SKM-1 treated with dmso at 0.1 percent for 144 hours (cell line): ENCODE measurements around the gene MID1.

Source experiments
- DNase-seq: peaks from one replicate; lab custom pipeline; 2025; ENCODE audit not compliant: unreplicated experiment; lab: John Stamatoyannopoulos, UW

MID1 gene

GRCh38 chrX:10533696-10534365 is 86.6 kb downstream of the MID1 start:
- no peak for DNase-seq

GRCh38 chrX:10531927-10532326 is 88.5 kb downstream of the MID1 start:
- no peak for DNase-seq

DNA sequence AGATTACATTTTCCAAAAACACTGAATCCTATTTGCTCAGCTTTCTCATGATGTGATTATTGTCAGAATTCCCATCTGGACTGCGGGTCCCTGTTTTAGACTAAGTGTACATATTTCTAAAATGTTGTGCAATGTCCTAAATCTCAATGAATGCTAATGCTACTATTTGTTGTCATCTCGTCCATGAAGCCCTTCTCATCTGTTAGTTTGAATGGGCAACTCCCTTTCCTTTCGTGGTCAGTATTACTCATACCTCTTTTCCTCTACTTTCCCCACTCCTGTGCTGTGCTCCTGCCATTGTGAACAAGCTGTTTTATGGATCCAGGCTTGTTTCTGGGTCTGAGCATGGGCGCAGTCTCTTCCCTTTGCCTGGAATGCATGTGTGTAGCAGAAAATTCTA is 91.0 kb downstream of the MID1 start:
- no peak for DNase-seq

DNA sequence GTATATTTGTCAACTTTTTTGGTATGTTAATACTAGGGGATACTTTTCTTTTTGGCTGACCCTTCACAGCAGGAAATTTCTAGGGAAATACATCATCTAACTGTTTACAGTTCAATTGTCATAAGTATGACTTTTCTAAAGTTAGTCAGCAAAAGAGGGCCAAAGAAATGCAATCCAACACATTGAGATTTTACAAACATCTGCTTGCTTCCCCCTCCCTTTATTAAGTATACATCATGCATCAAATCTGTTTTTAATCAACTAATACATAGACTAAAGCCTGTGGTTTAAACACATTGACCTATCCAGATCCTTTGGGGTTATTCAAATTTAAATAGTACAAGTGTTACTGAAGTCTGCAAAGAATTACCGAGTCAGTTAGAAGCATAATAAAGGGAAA is 93.9 kb downstream of the MID1 start:
- DNase-seq = no peak

DNA sequence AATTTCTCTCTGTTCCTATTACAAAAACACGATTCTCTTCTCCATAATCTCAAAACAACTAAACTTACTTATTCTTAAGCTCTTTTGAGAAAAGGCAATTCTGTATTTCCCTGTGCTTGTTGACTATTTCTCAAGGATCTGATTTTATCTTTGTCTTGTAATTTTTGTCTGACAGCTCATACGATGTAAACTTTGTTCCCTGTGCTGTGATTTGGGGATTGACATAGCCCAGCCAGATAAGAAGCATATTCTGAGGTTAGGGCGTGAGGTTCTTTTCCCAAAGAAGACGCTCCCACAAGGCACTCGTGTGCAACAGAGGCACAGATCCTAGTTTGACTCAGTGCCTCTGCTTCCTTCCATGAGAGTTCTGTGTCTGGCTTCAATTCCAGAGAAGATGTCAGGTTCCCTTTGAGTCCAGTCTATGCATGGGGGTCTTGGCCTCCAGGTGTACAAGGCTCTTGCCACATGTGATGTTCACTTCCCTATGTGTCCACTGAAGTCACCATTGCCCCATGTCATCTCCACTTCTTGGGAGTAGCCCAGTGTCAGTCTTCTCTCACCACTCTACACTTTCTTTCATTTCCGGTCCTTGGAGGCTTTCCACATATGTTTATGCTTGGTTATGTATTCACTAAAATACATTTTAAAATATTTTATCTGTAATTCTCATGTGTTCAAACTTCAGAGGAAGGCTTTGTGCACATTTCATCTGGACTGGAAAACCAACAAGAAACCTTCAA is 94.8 kb downstream of the MID1 start:
- no peak for DNase-seq

GRCh38 chrX:10524578-10524977 is 95.8 kb downstream of the MID1 start:
- DNase-seq = no peak

DNA sequence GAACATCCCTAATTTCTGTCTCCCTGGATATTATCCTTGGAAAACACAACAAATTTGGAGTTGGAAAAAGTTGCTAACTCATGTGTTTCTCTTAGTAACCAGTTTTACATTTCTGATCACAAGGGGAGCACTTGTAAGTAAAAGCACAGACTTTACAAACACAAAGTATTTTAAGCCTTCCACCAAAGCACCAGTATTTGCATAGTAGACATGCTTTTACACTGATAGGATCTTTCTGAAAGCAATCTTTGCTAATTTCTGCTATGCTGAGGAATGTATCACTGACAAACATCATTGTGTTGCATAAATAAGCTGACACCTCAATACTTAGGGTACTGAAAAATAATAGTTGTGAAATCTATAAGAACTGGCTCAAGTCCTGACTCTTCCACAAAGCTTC is 100.6 kb downstream of the MID1 start:
- DNase-seq = no peak

DNA sequence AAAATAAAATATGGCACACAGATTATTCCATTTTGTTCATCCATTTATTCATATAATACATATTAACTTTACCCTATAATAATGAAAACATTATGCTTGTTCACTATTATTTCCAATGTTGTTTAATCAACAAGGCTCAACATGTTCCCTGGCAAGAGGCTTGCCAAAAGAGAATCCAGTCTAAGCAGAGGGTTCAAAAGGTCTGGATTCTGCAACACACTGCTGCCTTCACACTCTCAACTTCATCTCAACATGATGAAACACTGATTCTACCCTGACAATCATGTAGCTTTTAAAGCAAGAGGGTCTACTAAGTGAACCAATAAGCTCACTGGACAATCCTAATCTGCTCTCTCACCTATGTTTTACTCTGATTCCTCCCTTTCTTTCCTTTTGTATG is 101.1 kb downstream of the MID1 start:
- no peak for DNase-seq

DNA sequence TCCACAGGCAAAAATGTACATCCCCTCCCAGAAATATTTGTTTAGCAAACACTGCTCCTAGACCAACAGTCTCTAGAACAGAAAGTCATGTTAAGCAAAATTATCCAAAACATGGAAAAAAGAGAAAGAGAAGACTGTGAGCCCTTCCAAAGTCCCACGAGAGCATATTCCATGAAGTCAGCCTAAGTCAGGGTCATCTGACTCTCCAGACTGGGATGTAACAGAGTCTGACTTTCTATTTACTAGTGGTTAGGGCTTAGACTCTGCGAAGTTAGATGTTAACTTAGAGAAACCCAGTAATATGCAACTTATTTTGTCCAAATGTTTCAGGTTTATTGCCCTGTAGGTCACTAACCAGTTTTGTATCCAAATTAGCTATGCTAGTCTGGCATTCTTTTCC is 102.3 kb downstream of the MID1 start:
- no peak for DNase-seq

- DNase-seq = no peak
These were observed 103.5 kb downstream of the MID1 start for GRCh38 chrX:10516781-10517322.

GRCh38 chrX:10514891-10515290 is 105.5 kb downstream of the MID1 start:
- no peak for DNase-seq

GRCh38 chrX:10513974-10514373 is 106.4 kb downstream of the MID1 start:
- no peak for DNase-seq

DNA sequence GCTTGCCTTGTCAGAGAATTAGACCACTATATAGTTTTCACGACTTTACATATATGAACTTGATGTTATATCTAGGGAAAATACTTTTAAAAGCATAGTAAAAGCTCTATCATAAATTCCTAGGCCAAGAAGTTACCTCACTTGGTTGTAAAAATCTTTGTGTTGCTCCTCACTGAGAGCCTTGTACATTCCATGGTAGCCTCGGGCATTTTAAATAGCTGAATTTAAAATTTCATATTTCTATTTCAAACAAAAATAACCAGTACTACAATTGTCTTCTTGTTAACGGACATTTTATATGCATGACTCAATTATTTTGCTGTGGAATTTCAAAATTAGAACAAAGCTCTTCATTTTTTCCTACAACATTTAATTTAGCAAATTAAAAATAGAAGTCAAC is 107.6 kb downstream of the MID1 start:
- no peak for DNase-seq

GRCh38 chrX:10512258-10512657 is 108.1 kb downstream of the MID1 start:
- no peak for DNase-seq

- no peak for DNase-seq
These were observed 111.0 kb downstream of the MID1 start for GRCh38 chrX:10509397-10509796.

DNA sequence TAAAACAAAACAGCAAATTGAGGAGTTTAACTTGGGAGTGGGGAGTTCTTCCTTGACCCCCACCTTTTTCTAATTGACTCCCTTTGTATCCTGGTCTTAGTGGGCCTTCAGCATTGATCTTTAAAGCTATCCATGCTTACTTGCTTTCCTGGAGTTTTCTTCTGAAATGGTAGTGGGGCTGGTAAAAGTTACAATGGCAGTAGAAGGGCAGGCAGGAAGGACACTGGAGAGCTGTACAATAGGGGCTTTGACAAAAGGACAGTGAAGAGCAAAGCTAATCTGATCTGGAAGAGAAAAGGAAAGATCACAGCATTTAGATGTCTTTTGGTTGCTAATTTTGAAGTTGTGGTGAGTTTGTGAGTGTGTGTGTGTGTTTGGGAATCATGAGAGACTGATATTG is 111.5 kb downstream of the MID1 start:
- DNase-seq = no peak

DNA sequence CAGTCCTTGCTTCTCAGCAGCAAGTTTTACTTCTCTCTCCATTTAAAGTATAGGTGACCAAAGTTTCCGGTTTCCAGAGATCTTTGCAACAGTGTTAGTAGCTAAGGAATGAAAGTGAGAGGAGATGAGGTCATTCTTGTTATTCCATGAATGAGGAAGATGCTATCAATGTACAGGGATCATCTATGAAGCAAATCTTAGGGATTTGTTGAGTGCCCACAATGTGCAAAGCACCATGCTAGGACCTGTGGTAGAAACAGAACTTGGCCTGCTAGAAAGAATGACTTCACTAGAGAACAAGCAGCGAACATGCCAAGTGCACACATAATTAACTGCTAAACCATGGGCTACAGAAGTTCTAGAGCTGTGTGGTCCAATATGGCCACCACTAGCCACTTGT is 112.5 kb downstream of the MID1 start:
- no peak for DNase-seq

DNA sequence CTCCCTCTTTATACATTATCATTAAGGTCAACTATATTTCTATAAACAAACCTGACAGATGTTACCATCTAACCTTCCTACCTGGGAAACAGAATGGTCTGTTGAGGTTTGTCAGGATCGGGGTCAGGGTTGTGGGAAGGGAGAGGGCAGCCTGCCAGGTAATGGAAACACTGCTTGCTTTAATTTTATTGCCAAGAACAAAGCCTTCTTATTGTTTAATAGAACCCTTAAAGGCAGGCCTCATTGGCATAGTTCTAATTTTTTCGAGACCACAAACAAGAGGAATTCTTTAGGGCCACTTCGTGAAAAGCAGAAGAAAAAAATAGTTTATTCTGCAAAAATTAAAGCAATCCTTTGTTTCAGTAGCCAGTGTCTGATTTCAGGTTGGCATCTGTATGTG is 113.2 kb downstream of the MID1 start:
- DNase-seq = no peak

GRCh38 chrX:10506781-10507180 is 113.6 kb downstream of the MID1 start:
- no peak for DNase-seq

DNA sequence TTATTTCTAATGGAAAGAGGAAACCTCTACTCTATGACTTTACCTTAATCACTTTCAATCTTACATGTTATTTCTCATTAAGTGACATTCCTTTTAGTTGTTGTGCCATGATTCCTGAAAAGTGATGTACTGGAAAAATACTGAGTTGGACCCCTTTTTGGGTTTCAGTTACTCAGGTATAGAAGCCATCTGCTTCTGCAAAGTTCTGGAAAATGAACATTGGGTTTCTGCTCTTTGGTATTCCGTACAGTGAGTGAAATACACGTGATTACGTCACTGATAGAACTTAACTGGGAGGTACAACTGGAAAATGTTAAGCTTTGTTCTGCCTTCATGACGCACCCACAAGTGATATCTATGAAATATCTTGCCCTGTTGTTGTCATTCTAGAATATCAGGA is 114.7 kb downstream of the MID1 start:
- no peak for DNase-seq

DNA sequence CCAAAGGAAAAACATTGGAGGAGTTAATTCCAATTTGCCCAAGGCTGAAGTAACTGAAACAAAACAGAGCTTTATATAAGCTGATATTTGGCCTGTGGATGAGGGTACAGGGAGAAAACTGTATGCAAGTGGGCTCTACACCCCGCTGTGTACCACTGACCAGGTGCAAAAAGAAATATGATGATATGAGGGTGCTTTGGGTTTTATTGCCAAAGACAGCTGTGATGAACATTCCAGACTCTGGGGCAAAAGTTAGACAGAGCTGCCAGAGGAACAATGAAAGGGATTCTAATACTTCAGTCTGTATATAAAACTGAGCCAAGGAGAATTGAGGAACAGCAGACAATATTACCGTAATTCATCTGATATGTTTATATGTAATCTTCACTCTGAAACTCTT is 117.4 kb downstream of the MID1 start:
- no peak for DNase-seq

GRCh38 chrX:10501611-10502010 is 118.8 kb downstream of the MID1 start:
- DNase-seq = no peak
